ENCODE results near the gene FTSJ3.

Gene FTSJ3

GRCh38 chr17:63805591-63805990 is 21.9 kb downstream of the FTSJ3 start:
- no peak for ATAC-seq
- no peak for TF ChIP-seq ZNF70 (CRISPR knock-in tag; IDR thresholded peaks at IDR 0.05)
- TF ChIP-seq TCF4 (CRISPR knock-in tag; IDR thresholded peaks at IDR 0.05; ENCODE audit: borderline replicate concordance): no peak
- no peak for TF ChIP-seq PATZ1 (CRISPR knock-in tag; IDR thresholded peaks at IDR 0.05; ENCODE audit: borderline replicate concordance)
- no peak for TF ChIP-seq ZFP30 (CRISPR knock-in tag; IDR thresholded peaks at IDR 0.05)
- TF ChIP-seq RARB (CRISPR knock-in tag; IDR thresholded peaks at IDR 0.05): no peak
- TF ChIP-seq CSDC2 (CRISPR knock-in tag; IDR thresholded peaks at IDR 0.05): no peak
- TF ChIP-seq CREB5 (CRISPR knock-in tag; IDR thresholded peaks at IDR 0.05; ENCODE audit: low read depth): no peak

GRCh38 chr17:63804328-63804727 is 23.1 kb downstream of the FTSJ3 start:
- no peak for ATAC-seq
- TF ChIP-seq CSRNP3 (CRISPR knock-in tag; IDR thresholded peaks at IDR 0.05) (no peak), TCF4 (CRISPR knock-in tag; IDR thresholded peaks at IDR 0.05; ENCODE audit: borderline replicate concordance) (no peak), POU6F1 (CRISPR knock-in tag; IDR thresholded peaks at IDR 0.05; ENCODE audit: borderline replicate concordance, low read depth) (no peak), GLIS3 (CRISPR knock-in tag; IDR thresholded peaks at IDR 0.05) (no peak), ZC3H10 (CRISPR knock-in tag; IDR thresholded peaks at IDR 0.05) (no peak), ZFP30 (CRISPR knock-in tag; IDR thresholded peaks at IDR 0.05) (no peak), TOX (CRISPR knock-in tag; IDR thresholded peaks at IDR 0.05; ENCODE audit: borderline replicate concordance) (no peak), ZNF565 (CRISPR knock-in tag; conservative IDR thresholded peaks at IDR 0.05; ENCODE audit: low read depth) (no peak), CREB5 (CRISPR knock-in tag; IDR thresholded peaks at IDR 0.05; ENCODE audit: low read depth) (no peak), CSDC2 (CRISPR knock-in tag; IDR thresholded peaks at IDR 0.05) (no peak), ARNTL (CRISPR knock-in tag; IDR thresholded peaks at IDR 0.05; ENCODE audit: borderline replicate concordance, low read depth) (no peak), ISL1 (CRISPR knock-in tag; IDR thresholded peaks at IDR 0.05) (no peak), ZNF8 (CRISPR knock-in tag; IDR thresholded peaks at IDR 0.05) (no peak)

- no peak for TF ChIP-seq PATZ1 (CRISPR knock-in tag; IDR thresholded peaks at IDR 0.05; ENCODE audit: borderline replicate concordance)
- TF ChIP-seq ZFP3 (CRISPR knock-in tag; IDR thresholded peaks at IDR 0.05): no peak
- TF ChIP-seq RARB (CRISPR knock-in tag; IDR thresholded peaks at IDR 0.05): no peak
- TF ChIP-seq ZFP30 (CRISPR knock-in tag; IDR thresholded peaks at IDR 0.05): no peak
- no peak for TF ChIP-seq TSHZ2 (CRISPR knock-in tag; IDR thresholded peaks at IDR 0.05)
- TF ChIP-seq BACH2 (CRISPR knock-in tag; IDR thresholded peaks at IDR 0.05; ENCODE audit: borderline replicate concordance): no peak
- TF ChIP-seq CSDC2 (CRISPR knock-in tag; IDR thresholded peaks at IDR 0.05): no peak
- no peak for TF ChIP-seq GLIS3 (CRISPR knock-in tag; IDR thresholded peaks at IDR 0.05)
- no peak for ATAC-seq
Observed at GRCh38 chr17:63800783-63801182, 26.7 kb downstream of the FTSJ3 start.

All from SK-N-SH treated with all-trans-retinoic acid at 6 μM for 48 hours (cell line).